GM12878 (cell line): Measurements from ENCODE around the gene MLLT3. TPM values are rescaled to one million over a fixed set of nuclear protein-coding genes. Genes with fewer than 3 reads are reported as not detected.

ENCODE experiments used
- BRCA1 ChIP-seq: IDR thresholded peaks from 2 replicates; pipeline ENCODE4 v1.6.1; 2011; ENCODE audit warnings: low read depth, low read length, improper control_type of control experiment
- CEBPB ChIP-seq, 2 experiments: fragments of 150-350 bp in 1 of 2; IDR thresholded peaks; 2 replicates each; pipeline ENCODE4 v1.6.1; 2012 to 2014; ENCODE audit warnings: low read depth in 2 of 2, low read length in 2 of 2, borderline replicate concordance in 1 of 2, inconsistent platforms in 1 of 2
- DPF2 ChIP-seq: fragments of 450-650 bp; IDR thresholded peaks from 2 replicates; pipeline ENCODE4 v1.6.1; 2017; ENCODE audit warnings: mild to moderate bottlenecking
- JUNB ChIP-seq: IDR thresholded peaks from 2 replicates; pipeline ENCODE4 v1.6.1; 2016; ENCODE audit warnings: antibody characterized with exemption, mild to moderate bottlenecking
- RELA ChIP-seq: fragments of 450-650 bp; IDR thresholded peaks from 2 replicates; pipeline ENCODE4 v1.8.0; 2014; ENCODE audit warnings: borderline replicate concordance; ENCODE audit not compliant: partially characterized antibody
- polyA plus RNA-seq, 11 experiments: library from polyadenylated mRNA; depleted of rRNA in 4 of 11; unstranded in 6 of 11; stranded (reverse) in 5 of 11; fragments of >200 nt; fragmentation: Nextera tagmentation in 4 of 11; fragmentation: Illumina TruSeq in 1 of 11; extraction: Ambion mirVana in 4 of 11; extraction: Trizol in 1 of 11; gene quantifications; 1 replicate in 1 of 11; 2 replicates in 10 of 11; pipeline versions ENCODE4 v1.2.1 to v1.2.3, GENCODE V29; 2011 to 2016; ENCODE audit warnings: inconsistent platforms in 2 of 11, missing spikeins in 2 of 11, low read depth in 1 of 11
- total RNA-seq, 4 experiments: library from RNA; depleted of rRNA in 3 of 4; stranded (reverse); fragments of >200 nt in 3 of 4; fragmentation: Illumina TruSeq in 1 of 4; extraction: Trizol in 1 of 4; gene quantifications; 2 replicates each; pipeline versions ENCODE4 v1.2.1 to v1.2.3, GENCODE V29; 2013 to 2021
- TF ChIP-seq, protein P1 (sequence below): fragments of 450-650 bp; IDR thresholded peaks from 2 replicates; pipeline ENCODE4 v1.6.1; 2017; ENCODE audit warnings: mild to moderate bottlenecking, moderate library complexity
- TF ChIP-seq, protein P2 (sequence below): IDR thresholded peaks from 2 replicates; pipeline ENCODE4 v1.6.1; 2012; ENCODE audit warnings: low read length, inconsistent platforms

MLLT3 gene
- total and polyA plus RNA-seq, 10 of the 15 experiments (the other 5 are each of a cell fraction or from before 2014, with no cell fraction given): 17.7 to 72.3 (median 35.6) TPM

DNA sequence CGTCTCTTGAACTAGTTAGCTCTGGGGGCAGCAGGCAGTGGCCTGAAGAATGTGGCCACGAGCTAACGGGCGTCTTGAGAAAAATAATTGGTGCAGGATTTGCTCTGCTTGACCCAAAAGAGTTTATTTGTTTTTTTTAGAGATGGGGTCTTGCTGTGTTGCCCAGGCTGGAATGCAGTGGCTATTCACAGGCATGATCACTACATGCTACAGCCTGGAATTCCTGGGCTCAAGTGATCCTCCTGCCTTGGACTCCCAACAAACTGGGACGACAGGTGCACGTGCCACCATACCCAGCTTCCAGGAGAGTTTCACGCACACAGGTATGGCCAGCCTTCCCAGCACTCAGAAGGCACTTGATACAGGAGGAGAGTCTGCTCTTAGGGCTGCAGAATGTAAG, 203.8 kb downstream of the MLLT3 start (continued):
- TF ChIP-seq, protein P1, sequence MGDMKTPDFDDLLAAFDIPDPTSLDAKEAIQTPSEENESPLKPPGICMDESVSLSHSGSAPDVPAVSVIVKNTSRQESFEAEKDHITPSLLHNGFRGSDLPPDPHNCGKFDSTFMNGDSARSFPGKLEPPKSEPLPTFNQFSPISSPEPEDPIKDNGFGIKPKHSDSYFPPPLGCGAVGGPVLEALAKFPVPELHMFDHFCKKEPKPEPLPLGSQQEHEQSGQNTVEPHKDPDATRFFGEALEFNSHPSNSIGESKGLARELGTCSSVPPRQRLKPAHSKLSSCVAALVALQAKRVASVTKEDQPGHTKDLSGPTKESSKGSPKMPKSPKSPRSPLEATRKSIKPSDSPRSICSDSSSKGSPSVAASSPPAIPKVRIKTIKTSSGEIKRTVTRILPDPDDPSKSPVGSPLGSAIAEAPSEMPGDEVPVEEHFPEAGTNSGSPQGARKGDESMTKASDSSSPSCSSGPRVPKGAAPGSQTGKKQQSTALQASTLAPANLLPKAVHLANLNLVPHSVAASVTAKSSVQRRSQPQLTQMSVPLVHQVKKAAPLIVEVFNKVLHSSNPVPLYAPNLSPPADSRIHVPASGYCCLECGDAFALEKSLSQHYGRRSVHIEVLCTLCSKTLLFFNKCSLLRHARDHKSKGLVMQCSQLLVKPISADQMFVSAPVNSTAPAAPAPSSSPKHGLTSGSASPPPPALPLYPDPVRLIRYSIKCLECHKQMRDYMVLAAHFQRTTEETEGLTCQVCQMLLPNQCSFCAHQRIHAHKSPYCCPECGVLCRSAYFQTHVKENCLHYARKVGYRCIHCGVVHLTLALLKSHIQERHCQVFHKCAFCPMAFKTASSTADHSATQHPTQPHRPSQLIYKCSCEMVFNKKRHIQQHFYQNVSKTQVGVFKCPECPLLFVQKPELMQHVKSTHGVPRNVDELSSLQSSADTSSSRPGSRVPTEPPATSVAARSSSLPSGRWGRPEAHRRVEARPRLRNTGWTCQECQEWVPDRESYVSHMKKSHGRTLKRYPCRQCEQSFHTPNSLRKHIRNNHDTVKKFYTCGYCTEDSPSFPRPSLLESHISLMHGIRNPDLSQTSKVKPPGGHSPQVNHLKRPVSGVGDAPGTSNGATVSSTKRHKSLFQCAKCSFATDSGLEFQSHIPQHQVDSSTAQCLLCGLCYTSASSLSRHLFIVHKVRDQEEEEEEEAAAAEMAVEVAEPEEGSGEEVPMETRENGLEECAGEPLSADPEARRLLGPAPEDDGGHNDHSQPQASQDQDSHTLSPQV: no peak
- TF ChIP-seq DPF2: no peak
- TF ChIP-seq JUNB: no peak
- no peak for TF ChIP-seq CEBPB (IDR thresholded peaks at IDR 0.05; ENCODE audit: borderline replicate concordance in 1 of 2, low read depth in 2 of 2, low read length in 2 of 2)
- TF ChIP-seq RELA: no peak
- no peak for TF ChIP-seq BRCA1
- TF ChIP-seq, protein P2, sequence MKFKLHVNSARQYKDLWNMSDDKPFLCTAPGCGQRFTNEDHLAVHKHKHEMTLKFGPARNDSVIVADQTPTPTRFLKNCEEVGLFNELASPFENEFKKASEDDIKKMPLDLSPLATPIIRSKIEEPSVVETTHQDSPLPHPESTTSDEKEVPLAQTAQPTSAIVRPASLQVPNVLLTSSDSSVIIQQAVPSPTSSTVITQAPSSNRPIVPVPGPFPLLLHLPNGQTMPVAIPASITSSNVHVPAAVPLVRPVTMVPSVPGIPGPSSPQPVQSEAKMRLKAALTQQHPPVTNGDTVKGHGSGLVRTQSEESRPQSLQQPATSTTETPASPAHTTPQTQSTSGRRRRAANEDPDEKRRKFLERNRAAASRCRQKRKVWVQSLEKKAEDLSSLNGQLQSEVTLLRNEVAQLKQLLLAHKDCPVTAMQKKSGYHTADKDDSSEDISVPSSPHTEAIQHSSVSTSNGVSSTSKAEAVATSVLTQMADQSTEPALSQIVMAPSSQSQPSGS: no peak
